AG04449 (cell line): ENCODE measurements around the gene SMIM43.

Experiments
- CTCF ChIA-PET: fragments of 350-600 bp; formaldehyde crosslinking; extraction: SDS; loops from one replicate; lab custom pipeline; 2021; ENCODE audit warnings: antibody characterized with exemption; lab: Yijun Ruan, JAX
- POLR2A ChIA-PET: fragments of 400-600, 350-600 bp; formaldehyde crosslinking; extraction: SDS; loops from one replicate; lab custom pipeline; 2020; ENCODE audit warnings: antibody characterized with exemption, inconsistent platforms; lab: Yijun Ruan, JAX
- DNase-seq: peaks from one replicate; pipeline ENCODE4 v3.0.0-alpha.2; 2010; ENCODE audit warnings: low read depth, low spot score
- H3K4me3 ChIP-seq: 2 replicates; pipeline ENCODE4 v1.5.1; 2011; ENCODE audit warnings: low read depth, mild to moderate bottlenecking, control low read depth, low read length
- TF ChIP-seq, protein P1 (sequence below): IDR thresholded peaks from one replicate; pipeline ENCODE4 v1.5.1; 2011; ENCODE audit warnings: mild to moderate bottlenecking, moderate library complexity, low read length, control low read depth, inconsistent platforms; ENCODE audit not compliant: insufficient read depth; ENCODE audit errors: missing control alignments

SMIM43 gene

DNA sequence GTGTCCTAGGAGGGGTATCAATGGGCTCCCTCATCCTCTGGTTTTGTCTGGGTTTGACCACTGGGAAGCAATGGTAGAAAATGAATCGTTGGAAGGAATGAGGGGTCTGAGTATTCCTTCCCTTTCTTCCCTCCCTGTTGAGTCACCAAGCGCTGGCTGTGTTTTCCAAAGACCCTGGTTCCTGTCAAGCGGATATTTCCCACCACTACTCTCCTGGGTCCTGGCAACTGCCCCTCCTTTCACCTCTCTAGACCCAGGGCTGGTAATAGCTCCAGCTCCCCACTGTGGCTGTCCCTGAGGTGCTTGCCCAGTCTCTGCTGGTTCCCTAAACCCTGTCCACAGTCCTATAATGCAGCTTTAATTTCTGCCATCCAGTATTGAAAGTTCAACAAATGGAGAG, 22.2 kb downstream of the SMIM43 start:
- no peak overlapping the region for H3K4me3 ChIP-seq
- ChIA-PET POLR2A (no interaction called here), CTCF (interaction anchor here (0.6 to 1.7 kb wide), 4 partner anchors 11 to 258 kb away, joined by 3 to 5 read pairs (median 4); no protein-coding TSS in a partner anchor)
- TF ChIP-seq, protein P1, sequence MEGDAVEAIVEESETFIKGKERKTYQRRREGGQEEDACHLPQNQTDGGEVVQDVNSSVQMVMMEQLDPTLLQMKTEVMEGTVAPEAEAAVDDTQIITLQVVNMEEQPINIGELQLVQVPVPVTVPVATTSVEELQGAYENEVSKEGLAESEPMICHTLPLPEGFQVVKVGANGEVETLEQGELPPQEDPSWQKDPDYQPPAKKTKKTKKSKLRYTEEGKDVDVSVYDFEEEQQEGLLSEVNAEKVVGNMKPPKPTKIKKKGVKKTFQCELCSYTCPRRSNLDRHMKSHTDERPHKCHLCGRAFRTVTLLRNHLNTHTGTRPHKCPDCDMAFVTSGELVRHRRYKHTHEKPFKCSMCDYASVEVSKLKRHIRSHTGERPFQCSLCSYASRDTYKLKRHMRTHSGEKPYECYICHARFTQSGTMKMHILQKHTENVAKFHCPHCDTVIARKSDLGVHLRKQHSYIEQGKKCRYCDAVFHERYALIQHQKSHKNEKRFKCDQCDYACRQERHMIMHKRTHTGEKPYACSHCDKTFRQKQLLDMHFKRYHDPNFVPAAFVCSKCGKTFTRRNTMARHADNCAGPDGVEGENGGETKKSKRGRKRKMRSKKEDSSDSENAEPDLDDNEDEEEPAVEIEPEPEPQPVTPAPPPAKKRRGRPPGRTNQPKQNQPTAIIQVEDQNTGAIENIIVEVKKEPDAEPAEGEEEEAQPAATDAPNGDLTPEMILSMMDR, result no peak
- no peak for DNase-seq

DNA sequence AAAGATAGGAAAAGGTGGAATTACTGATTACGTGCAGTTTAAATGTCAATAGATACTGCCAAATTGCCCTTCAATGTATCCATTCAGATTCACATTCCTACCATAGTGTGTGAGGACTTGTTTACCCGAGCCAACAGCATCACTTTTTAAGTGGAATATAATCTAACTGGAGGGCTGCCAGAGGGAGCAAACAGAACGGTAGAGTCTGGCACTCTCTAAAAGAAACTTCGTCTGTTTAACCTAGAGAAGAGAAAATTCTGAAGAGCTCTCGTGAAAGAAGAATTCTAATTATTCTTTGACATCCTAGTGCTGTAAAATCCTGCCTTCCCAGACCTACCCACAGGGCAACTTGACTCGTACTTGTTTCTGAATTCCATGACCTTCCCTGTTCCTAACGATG, 23.2 kb downstream of the SMIM43 start:
- POLR2A ChIA-PET, result no interaction called here
- TF ChIP-seq, protein P1, result no peak
- CTCF ChIA-PET, result interaction anchor here (0.7 to 1.7 kb wide), 3 partner anchors 9 to 370 kb away, joined by 3 to 4 read pairs (median 4); no protein-coding TSS in a partner anchor
- H3K4me3 ChIP-seq, result no peak overlapping the region
- DNase-seq, result no peak

GRCh38 chr4:121740796-121741409, 24.1 kb downstream of the SMIM43 start:
- DNase-seq, result no peak
- H3K4me3 ChIP-seq, result no peak overlapping the region
- ChIA-PET POLR2A (no interaction called here), CTCF (interaction anchor here (1.4 to 7.5 kb wide), 4 partner anchors 8 to 369 kb away, joined by 4 to 98 read pairs (median 10); no protein-coding TSS in a partner anchor)
- TF ChIP-seq, protein P1, result no peak

DNA sequence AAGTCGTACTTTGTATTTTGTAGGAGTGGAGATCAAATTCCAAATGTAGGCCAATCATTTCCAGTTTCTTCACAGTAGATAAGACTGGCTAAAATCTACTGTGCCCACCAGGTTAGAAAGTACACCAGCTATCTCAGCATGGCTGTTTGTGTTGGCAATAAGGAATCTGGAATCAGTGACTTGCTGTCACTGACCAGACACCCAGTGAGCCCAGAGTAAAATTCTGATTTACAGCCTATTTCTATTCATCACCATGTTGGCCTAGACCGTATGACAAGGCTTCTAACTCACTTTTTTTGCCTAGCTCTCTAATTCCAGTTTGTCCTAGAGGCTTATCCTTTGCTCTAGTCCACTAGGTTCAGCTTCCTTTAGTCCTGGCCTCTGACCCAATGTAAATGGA, 25.4 kb downstream of the SMIM43 start:
- CTCF ChIA-PET, result interaction anchor here (0.8 to 7.5 kb wide), 7 partner anchors 11 to 367 kb away, joined by 3 to 98 read pairs (median 4); no protein-coding TSS in a partner anchor

GRCh38 chr4:121738780-121739535, 26.0 kb downstream of the SMIM43 start:
- no peak for DNase-seq
- POLR2A ChIA-PET, result interaction anchor here (0.8 kb wide), 1 partner anchor 71 kb away, joined by 4 read pairs; no protein-coding TSS in a partner anchor
- no peak overlapping the region for H3K4me3 ChIP-seq
- CTCF ChIA-PET, result interaction anchor here (1.2 to 7.5 kb wide), 6 partner anchors 11 to 367 kb away, joined by 3 to 98 read pairs (median 6); no protein-coding TSS in a partner anchor
- TF ChIP-seq, protein P1, result no peak

More for the DNA sequence above, 25.4 kb downstream of the SMIM43 start:
- TF ChIP-seq, protein P1, result no peak
- no peak overlapping the region for H3K4me3 ChIP-seq
- DNase-seq, result no peak
- POLR2A ChIA-PET, result interaction anchor here (0.8 kb wide), 1 partner anchor 71 kb away, joined by 4 read pairs; no protein-coding TSS in a partner anchor
